ENCODE measurements around the gene FUT9.
A peak's percentile ranks its signal among the peaks of the same experiment; 100 is the strongest.

The FUT9 gene

GRCh38 chr6:96015518-96016333, at the start of gene FUT9:
Gene FUT9, plus strand, starts transcription at chr6:96015974. Its CDS starts 187,182 bp downstream, at chr6:96203156.
- DNase-seq = peak; percentile 77

- DNase-seq = no peak
Observed at GRCh38 chr6:95967594-95967993, 48.2 kb upstream of the FUT9 start.

- no peak for DNase-seq
Observed at GRCh38 chr6:95973976-95974375, 41.8 kb upstream of the FUT9 start.

GRCh38 chr6:95978230-95978629, 37.5 kb upstream of the FUT9 start:
- no peak for DNase-seq

GRCh38 chr6:95991906-95992305, 23.9 kb upstream of the FUT9 start:
- DNase-seq = no peak

GRCh38 chr6:95994151-95994550, 21.6 kb upstream of the FUT9 start:
- DNase-seq = no peak

GRCh38 chr6:95998133-95998532, 17.6 kb upstream of the FUT9 start:
- no peak for DNase-seq

GRCh38 chr6:96001891-96002575, 13.7 kb upstream of the FUT9 start:
- no peak for DNase-seq

GRCh38 chr6:96002576-96002910, 13.2 kb upstream of the FUT9 start:
- no peak for DNase-seq

- no peak for DNase-seq
Observed at GRCh38 chr6:96002912-96003311, 12.9 kb upstream of the FUT9 start.

GRCh38 chr6:96007663-96008062, 8.1 kb upstream of the FUT9 start:
- DNase-seq = no peak

GRCh38 chr6:96013531-96013930, 2.2 kb upstream of the FUT9 start:
- peak; percentile 1 for DNase-seq

- no peak for DNase-seq
Observed at GRCh38 chr6:96014846-96015517, 792 bp upstream of the FUT9 start.

GRCh38 chr6:96016334-96017069, 728 bp downstream of the FUT9 start:
- no peak for DNase-seq

- no peak for DNase-seq
Observed at GRCh38 chr6:96017070-96017359, 1.2 kb downstream of the FUT9 start.

- DNase-seq = no peak
Observed at GRCh38 chr6:96022225-96022624, 6.5 kb downstream of the FUT9 start.

- no peak for DNase-seq
Observed at GRCh38 chr6:96032661-96033060, 16.9 kb downstream of the FUT9 start.

- DNase-seq = no peak
Observed at GRCh38 chr6:96051555-96051954, 35.8 kb downstream of the FUT9 start.

- no peak for DNase-seq
Observed at GRCh38 chr6:96058082-96058481, 42.3 kb downstream of the FUT9 start.

GRCh38 chr6:96059586-96059985, 43.8 kb downstream of the FUT9 start:
- no peak for DNase-seq

- DNase-seq = no peak
Observed at GRCh38 chr6:96060249-96060648, 44.5 kb downstream of the FUT9 start.

GRCh38 chr6:96065213-96065612, 49.4 kb downstream of the FUT9 start:
- DNase-seq = no peak

- no peak for DNase-seq
Observed at GRCh38 chr6:96066376-96066775, 50.6 kb downstream of the FUT9 start.

- DNase-seq = no peak
Observed at GRCh38 chr6:96073555-96073954, 57.8 kb downstream of the FUT9 start.
